ENCODE data around the gene RFESD. TPM values are rescaled to one million over a fixed set of nuclear protein-coding genes. Genes with fewer than 3 reads are reported as not detected.

Gene RFESD
- total and polyA plus RNA-seq, 10 of the 15 experiments (the other 5 are each of a cell fraction or from before 2014, with no cell fraction given) = 1.9 to 14.7 (median 4.9) TPM

DNA sequence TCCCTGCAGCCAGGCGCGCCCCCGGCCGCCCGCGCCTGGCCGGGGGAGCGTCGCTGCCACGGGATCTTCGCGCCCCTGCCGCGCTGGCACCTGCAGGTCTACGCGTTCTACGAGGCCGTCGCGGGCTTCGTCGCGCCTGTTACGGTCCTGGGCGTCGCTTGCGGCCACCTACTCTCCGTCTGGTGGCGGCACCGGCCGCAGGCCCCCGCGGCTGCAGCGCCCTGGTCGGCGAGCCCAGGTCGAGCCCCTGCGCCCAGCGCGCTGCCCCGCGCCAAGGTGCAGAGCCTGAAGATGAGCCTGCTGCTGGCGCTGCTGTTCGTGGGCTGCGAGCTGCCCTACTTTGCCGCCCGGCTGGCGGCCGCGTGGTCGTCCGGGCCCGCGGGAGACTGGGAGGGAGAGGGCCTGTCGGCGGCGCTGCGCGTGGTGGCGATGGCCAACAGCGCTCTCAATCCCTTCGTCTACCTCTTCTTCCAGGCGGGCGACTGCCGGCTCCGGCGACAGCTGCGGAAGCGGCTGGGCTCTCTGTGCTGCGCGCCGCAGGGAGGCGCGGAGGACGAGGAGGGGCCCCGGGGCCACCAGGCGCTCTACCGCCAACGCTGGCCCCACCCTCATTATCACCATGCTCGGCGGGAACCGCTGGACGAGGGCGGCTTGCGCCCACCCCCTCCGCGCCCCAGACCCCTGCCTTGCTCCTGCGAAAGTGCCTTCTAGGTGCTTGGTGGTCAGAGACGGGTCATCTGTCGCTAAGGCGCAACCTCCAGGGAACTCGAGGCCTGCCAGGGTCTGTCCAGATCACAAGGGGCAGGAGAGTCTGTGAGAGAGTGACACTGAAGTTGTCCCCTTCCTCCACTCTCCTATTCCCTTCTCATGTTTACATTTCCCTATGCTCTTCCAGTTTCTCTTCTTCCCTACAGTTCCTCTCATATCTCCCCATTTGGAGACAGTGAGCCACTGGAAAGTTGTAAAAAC is 25.4 kb upstream of the RFESD start (continued):
- TF ChIP-seq, protein P1, sequence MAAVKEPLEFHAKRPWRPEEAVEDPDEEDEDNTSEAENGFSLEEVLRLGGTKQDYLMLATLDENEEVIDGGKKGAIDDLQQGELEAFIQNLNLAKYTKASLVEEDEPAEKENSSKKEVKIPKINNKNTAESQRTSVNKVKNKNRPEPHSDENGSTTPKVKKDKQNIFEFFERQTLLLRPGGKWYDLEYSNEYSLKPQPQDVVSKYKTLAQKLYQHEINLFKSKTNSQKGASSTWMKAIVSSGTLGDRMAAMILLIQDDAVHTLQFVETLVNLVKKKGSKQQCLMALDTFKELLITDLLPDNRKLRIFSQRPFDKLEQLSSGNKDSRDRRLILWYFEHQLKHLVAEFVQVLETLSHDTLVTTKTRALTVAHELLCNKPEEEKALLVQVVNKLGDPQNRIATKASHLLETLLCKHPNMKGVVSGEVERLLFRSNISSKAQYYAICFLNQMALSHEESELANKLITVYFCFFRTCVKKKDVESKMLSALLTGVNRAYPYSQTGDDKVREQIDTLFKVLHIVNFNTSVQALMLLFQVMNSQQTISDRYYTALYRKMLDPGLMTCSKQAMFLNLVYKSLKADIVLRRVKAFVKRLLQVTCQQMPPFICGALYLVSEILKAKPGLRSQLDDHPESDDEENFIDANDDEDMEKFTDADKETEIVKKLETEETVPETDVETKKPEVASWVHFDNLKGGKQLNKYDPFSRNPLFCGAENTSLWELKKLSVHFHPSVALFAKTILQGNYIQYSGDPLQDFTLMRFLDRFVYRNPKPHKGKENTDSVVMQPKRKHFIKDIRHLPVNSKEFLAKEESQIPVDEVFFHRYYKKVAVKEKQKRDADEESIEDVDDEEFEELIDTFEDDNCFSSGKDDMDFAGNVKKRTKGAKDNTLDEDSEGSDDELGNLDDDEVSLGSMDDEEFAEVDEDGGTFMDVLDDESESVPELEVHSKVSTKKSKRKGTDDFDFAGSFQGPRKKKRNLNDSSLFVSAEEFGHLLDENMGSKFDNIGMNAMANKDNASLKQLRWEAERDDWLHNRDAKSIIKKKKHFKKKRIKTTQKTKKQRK (IDR thresholded peaks at IDR 0.05; ENCODE audit: low read depth, low read length) = no peak
- no peak for TF ChIP-seq ZNF384 (IDR thresholded peaks at IDR 0.05; ENCODE audit: borderline replicate concordance, low read depth, low read length)
- no peak for TF ChIP-seq RELA (IDR thresholded peaks at IDR 0.05; ENCODE audit: borderline replicate concordance, partially characterized antibody)
- 0 out of 2 replicates have a peak, but pooled peaks have one; percentile 11 for TF ChIP-seq YY1 (IDR thresholded peaks at IDR 0.05; ENCODE audit: low read depth, low read length)
- no peak for TF ChIP-seq RAD21 (IDR thresholded peaks at IDR 0.05; ENCODE audit: insufficient read depth, low read depth, low read length)
- no peak for TF ChIP-seq SPI1 (IDR thresholded peaks at IDR 0.05; ENCODE audit: borderline replicate concordance, insufficient read depth, low read depth, low read length)
- TF ChIP-seq, protein P2, sequence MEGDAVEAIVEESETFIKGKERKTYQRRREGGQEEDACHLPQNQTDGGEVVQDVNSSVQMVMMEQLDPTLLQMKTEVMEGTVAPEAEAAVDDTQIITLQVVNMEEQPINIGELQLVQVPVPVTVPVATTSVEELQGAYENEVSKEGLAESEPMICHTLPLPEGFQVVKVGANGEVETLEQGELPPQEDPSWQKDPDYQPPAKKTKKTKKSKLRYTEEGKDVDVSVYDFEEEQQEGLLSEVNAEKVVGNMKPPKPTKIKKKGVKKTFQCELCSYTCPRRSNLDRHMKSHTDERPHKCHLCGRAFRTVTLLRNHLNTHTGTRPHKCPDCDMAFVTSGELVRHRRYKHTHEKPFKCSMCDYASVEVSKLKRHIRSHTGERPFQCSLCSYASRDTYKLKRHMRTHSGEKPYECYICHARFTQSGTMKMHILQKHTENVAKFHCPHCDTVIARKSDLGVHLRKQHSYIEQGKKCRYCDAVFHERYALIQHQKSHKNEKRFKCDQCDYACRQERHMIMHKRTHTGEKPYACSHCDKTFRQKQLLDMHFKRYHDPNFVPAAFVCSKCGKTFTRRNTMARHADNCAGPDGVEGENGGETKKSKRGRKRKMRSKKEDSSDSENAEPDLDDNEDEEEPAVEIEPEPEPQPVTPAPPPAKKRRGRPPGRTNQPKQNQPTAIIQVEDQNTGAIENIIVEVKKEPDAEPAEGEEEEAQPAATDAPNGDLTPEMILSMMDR (IDR thresholded peaks at IDR 0.05 in 2 of 3, conservative IDR thresholded peaks at IDR 0.05 in 1 of 3; ENCODE audit: control insufficient read depth in 2 of 3, extremely low read depth in 1 of 3, insufficient read depth in 1 of 3, low read depth in 3 of 3, low read length in 3 of 3) = 0 out of 6 replicates have a peak, but pooled peaks of 1 of the 3 experiments have one; percentile 6
- TF ChIP-seq CREB1 (IDR thresholded peaks at IDR 0.05; ENCODE audit: low read depth) = peak; percentile 79

Measured in GM12878 (cell line).